GM21447 (cell line): ENCODE measurements around the gene TMEM205.
A peak's percentile ranks its signal among the peaks of the same experiment; 100 is the strongest.
"Not testable (repeated sequence)": the region's sequence is repeated elsewhere in the genome, so short reads cannot be mapped to it uniquely, and the experiment has no call there.

Source experiments
- ATAC-seq: cut with Tn5 transposase; IDR thresholded peaks from one replicate; pipeline ENCODE4 v1.9.1; 2021; ENCODE audit not compliant: unreplicated experiment

The TMEM205 gene

DNA sequence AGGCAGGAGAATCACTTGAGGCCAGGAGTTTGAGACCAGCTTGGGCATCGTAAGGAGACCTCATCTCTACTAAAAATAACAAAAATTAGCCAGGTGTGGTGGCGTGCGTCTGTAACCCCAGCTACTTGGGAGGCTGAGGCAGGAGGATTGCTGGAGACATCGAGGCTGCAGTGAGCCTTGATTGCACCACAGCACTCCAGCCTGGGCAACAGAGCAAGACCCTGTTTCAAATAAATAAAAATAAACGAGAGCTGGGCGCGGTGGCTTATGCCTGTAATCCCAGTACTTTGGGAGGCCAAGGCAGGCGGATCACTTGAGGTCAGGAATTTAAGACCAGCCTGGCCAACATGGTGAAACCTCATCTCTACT is 6.0 kb downstream of the TMEM205 start:
- not testable (repeated sequence) for ATAC-seq

DNA sequence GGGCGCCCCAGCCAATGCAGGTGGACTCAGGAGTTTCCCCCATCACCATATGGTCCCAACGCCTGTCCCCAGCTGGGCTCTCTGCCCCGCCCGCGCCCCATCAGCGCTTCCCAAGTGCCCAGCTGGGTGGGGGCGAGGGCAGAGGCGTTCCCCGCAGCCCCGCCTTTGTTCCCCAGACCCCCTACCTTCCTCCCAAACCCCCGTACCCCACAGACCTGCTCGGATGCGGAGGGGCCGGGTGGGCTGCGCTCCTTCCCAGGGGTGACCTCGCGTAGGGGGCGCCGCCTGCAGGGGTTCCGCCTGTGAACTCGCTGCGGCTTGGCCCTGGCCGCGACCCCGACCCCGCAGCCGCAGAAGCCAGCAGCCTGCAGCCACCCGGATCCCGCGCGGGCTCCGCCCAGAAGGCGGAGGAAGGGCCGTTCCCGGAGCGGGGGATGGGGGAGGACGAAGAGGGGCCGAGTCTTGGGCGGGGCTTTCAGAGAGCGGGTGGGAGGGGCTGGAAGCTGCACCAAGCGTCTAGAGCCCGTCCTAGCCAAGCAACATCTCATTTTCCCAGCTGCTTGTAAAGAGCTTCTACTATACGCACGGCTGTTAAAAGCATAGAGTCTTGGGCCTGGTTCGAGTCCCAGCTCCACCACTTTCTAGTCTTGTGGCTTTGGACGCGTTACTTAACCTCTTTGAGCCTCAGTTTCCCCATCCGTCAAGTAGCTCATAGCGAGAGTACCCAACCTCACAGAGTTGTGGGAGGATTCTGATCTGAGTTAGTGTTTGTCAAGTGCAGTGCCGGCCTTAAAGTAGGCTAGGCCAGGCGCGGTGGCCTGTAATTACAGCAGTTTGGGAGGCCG is 6.6 kb downstream of the TMEM205 start, which contains the start of gene RAB3D:
Gene RAB3D (minus strand): TSS at position 404 of the 845 bp plus-strand sequence. CDS start 2,258 bp downstream, outside the sequence.
- ATAC-seq: peak; percentile 68

DNA sequence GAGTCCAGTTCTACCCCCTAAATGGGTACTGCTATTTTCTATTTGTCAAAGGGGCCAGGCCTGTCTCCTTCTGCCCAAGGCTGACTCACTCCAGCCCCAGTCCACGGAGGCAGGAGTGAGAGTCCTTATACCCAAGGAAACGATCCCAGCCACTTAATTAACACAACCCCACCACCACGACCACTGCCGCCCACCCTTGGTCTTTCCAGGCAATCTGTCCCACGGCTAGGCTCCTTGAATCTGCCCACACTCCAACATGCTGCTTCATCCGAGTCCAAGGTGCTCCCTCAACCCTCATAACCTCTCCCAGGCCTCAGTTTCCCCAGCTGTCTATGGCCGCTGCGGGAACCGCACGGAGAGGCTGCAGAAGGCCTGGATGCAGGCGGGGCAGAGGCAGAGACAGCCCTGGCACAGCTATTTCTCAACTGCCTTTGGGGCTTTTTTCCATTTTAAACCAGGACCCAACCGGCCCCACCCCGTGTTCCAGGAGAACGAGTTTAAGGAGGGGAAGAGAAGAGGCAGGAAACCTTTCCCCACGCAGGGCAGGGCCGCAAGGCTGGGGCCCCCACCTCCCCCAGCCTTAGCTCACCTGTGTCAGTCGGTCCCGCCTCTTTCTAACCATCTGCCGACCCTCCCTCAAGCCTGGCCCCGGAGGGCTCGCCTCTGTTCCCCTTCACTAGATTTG is 7.4 kb downstream of the TMEM205 start:
- ATAC-seq: no peak

DNA sequence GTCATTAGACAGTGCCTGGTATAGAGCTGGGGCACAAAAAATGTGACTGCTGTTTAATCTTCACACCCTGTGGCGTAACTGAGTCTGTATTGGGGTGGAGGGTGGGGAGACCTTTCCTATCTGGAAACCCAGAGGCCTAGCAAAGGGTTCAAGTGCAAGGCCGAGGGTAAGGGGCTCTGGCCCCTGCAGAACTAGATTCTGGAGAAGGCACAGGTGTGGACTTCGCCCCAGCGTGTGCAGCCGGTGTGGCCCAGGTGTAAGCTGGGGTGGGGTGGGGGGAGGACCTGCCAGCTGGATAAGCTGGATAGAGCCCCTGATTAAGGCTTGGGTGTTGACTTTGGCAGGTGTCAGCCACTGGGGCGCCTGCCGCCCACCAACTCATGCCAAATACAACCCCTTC is 7.9 kb downstream of the TMEM205 start:
- no peak for ATAC-seq

DNA sequence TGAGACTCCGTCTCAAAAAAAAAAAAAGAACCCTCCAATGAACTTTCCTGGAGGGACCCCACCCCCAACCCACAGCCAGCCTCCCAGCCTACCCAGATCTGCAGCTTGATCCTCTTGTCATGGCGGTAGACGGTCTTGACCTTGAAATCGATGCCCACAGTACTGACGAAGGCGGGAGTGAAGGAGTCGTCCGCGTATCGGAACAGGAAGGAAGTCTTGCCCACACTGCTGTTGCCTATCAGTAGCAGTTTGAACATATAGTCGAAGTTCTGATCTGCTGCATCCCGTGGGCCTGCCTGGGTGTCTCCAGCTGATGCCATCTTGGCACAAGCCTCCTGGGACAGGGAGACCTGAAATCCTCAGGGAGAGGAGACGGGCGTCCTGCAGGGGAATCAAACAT is 9.0 kb downstream of the TMEM205 start:
- ATAC-seq: no peak

DNA sequence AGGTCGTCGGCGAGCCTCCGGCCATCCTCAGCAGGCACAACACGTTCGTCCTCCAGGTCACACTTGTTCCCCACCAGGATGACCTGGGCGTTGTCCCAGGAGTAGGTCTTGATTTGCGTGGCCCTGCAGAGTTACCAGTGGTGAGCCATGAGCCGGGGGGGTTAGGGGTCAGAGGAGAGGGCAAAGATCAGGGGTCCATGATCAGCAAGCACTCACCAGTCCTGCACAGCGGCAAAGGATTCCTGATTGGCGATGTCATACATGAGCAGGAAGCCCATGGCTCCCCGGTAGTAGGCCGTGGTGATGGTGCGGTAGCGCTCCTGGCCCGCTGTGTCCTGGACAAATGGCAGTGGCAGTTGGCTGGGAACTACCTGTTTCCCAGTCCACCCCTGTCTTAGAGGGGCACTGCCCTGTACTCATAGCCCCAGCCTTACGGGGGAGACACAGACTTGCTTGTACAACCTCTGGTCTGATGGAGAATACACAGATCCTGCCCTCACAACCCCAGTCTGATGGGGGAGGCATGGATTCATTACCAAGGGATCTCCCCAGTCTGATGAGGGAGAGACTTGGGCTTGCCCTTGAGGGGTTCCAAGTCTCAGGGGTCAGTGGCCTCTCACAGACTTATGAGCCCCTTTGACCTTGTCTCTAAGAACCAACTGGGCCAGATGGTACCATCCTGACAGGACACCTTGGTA is 10.5 kb downstream of the TMEM205 start:
- no peak for ATAC-seq

DNA sequence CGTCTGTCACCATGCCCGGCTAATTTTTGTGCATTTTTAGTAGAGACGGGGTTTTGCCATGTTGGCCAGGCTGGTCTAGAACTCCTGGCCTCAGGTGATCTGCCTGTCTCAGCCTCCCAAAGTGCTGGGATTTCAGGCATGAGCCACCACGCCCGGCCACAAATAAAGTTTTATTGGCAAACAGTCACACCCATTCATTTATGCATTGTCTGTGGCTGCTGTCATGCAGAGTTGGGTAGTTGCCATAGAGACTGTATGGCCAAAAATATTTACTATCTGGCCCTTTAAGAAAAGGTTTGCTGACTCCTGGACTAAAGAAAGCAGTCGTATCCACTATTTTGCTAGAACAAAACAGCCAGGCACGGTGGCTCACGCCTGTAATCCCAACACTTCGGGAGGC is 12.2 kb downstream of the TMEM205 start:
- not testable (repeated sequence) for ATAC-seq

DNA sequence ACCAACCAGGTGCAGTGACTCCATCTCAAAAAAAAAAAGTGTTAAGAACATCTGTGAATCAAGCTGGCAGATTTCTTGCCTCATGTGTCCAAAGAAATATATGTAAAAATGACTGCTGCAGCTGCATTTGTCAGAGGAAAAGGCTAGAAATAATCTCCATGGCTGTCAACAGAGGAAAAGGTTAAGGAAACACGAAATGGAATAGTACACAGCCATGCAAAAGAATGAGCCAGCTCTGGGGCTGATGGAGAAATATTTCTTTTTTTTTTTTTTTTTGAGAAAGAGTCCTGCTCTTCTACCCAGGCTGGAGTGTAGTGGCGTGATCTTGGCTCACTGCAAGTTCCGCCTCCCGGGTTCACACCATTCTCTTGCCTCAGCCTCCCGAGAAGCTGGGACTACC is 13.2 kb downstream of the TMEM205 start:
- no peak for ATAC-seq

DNA sequence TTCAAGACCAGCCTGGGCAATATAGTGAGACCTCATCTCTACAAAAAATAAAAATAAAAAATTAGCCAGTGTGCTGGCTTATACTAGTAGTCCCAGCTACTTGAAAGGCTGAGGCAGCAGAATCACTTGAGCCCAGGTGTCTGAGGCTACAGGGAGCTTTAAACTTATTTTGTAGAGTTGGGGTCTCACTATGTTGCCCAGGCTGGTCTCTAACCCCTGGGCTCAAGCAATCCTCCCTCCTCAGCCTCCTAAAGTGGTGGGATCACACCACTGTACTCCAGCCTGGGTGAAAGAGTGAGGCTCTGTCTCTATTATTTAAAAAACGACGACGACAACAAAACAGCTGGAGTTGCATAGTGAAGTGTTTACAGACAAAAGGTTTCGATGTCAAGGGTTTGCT is 14.6 kb downstream of the TMEM205 start:
- ATAC-seq: no peak

DNA sequence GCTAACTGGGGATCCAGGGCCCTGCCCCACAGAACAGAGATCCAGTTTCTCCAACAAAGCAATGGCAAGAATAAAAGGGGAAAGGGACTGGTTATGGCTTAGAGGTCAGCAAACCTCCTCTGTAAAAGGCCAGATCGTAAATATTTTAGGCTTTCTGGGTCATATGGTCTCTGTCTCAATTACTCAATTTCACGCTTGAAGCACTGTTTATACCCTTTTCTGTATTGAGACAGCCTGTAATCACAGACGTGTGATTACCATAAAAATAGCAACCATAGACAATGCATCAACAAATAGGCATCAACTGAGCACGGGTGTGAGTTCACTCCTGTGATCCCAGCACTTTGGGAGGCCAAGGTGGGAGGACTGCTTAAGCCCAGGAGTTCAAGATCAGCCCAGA is 15.9 kb downstream of the TMEM205 start:
- no peak for ATAC-seq

DNA sequence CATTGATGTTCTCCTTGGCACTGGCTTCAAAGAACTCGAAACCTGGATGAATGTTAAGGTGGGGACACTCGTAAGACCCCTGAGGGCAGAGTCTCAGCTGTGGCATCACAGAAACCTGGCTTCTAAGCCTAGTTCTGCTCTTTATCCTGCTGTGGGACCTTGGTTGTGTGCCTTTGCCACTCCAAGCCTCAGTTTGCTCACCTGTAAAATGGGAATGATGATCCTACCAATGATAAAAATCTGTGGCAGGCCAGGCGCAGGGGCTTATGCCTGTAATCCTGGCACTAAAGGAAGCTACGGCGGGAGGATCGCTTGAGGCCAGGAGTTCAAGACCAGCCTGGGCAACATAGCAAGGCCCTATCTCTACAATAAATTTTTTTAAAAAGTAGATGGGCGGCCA is 20.5 kb downstream of the TMEM205 start:
- ATAC-seq: no peak

DNA sequence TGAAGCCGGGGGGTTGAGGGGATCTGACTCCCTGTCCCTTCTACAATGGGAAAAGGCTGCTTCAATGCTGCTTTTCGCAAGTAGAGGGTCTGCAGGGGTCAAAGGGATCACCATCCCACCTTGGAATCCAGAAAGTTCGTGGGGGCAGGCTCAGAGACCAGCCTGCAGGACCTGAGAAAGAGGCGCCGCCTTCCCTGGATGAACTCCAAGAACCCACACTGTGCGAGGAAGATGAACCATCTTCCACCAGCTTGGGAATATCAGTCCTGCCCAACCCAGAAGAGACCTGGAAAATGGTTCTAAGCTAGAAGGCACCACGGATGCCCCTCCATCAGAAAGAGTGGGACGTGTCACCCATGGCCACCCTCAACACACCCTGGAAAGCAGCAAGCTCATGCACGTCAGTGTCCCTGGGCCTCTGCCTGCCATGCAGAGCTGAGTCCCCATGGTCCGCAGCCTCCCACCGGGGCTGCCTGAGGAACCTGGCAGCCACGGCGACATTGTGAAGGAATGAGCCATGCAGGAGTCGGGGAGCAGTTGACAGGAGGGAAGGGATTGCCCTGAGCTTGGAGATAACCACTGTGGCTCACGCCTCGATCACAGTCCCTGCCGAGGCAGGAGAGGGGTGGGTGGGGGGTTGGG is 21.2 kb downstream of the TMEM205 start:
- ATAC-seq: no peak

DNA sequence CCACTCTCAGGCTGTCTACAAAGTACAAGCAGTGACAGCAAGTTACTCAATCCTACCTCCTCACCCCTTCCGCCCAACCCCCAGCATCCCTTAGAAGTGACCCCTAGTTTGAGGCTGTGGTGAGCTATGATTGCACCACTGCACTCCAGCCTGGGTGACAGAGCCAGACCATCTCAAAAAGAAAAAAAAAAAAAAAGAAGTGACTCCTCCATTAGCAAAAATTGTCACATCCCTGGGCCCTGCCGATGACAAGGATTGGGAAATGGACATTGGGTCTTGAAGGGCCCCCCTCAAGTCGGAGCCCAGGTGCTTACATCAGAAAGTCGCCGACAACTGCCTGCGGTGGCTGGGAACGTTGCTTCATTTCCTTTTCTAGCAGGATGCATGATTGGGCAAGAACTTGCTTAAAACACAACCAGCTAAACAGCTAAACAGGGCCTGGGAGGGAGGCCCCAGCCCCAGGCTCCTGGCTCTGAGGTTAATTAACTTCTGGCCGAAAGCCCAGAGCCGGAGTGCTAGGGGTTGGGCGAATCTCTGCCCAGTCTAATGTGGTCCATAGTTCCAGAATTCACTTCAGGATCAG is 21.9 kb downstream of the TMEM205 start:
- ATAC-seq: peak; percentile 60

DNA sequence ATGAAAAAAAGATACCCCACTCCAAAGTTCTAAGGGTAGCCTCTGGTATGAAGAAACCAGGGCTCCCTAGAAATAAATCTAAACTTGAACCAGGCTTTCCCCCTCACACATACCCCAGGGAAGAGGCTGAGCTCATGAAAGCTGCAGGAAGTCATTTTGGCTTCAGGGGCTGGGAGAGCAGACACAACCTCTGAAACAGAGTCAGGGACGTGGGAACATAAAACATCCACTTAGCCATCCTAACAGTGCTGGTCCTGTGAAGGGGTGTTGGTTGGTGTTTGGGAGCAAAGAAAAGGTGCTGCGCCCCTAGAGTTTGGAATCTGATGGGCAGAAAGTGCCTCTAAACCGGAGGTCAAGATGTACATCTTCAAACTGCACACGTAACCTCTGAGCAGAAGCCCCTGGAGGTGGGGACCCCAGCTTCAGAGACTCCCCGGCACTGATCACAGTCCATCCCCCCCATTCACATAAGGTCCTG is 22.4 kb downstream of the TMEM205 start:
- ATAC-seq: no peak

DNA sequence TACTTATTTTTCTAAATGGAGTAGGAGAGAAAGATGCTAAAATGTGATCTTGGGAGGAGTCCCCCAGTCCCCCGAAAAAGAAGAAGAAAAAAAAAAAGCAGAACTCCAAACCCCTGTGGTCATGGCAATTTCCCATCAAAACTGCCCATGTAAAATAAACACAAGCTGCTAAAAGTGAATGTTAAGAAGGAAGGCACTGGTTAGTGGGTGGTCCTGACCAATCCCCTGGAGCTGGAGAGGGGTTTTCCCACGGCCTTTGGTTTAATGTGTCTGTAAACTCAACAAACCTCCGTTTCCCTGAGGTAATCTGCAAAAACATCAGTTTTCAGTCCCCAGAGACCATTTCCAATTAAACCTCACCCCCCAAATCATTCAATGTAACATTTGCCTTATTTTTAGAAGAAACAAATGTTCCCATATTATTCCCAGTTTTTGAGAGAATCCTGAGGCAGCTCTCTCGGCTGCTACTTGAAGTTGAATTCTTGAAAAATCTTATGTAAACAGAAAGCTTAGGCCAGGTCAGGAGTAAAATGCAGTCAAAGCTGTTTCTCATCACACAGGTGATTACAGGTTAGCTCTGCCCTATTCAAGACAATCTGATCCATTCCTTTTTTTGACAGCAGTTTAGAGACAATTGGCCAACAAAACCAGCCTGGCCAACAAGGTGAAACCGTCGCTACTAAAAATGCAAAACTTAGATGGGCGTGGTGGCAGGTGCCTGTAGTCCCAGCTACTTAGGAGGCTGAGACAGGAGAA is 23.6 kb downstream of the TMEM205 start:
- ATAC-seq: no peak

DNA sequence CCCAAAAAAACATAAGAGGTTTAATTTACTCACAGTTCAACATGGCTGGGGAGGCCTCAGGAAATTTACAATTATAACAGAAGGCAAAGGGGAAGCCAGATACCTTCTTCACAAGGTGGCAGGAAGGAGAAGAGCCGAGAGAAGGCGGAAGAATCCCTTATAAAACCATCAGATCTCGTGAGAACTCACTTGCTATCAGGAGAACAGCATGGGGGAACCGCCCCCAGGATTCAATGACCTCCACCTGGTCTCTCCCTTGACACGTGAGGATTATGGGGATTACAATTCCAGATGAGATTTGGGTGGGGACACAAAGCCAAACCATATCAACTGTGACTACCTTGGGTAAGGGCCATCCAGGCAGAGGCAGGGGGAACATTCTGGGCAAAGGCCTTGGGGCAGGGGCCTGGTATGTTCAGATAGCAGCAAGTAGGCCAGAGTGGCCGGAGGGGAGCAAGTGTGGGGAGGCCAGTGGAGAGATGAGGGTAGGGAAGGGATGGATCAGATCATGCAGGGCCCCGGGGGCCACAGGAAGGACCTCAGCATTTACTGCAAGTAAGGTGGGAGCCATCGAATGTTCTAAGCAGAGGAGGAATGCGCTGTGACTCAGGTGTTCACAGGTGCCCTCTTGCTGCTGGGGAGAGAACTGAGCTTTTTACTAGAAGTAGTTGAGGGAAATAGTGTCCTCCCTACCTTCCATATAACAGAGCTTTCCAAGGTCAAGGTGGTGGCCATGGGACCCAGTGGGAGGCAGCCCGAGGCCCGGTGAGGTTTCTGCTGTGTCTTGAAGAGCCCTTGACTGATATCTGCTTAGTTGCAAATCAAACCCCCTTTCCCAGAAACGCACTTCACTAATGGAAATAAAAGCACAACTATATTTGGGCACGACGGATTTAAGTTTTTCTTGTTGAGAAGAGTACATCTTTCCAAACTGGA is 24.6 kb downstream of the TMEM205 start:
- no peak for ATAC-seq

DNA sequence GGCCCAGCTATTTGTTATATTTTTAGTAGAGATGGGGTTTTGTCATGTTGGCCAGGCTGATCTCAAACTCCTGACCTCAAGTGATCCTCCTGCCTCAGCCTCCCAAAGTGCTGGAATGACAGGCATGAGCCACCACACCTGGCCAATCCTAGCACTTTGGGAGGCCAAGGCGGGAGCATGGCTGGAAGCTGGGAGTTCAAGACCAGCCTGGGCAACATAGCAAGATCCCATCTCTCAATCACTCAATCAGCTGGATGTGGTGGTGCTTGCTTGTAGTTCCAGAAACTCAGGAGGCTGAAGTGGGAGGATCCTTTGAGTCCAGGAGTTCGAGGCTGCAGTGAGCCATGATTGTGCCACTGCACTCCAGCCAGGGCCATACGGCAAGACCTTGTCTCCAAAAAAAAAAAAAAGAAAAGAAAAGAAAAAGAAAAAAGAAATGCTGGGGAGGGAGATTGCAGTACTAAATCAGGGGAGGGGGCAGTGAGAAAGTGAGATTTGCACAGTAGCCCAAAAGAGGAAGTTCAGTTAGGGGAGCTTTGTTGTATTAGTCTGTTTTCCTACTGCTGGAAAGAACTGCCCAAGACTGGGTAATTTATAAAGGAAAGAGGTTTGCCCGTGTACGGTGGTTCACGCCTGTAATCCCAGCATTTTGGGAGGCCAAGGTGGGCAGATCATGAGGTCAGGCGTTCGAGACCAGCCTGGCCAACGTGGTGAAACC is 25.6 kb downstream of the TMEM205 start:
- ATAC-seq: not testable (repeated sequence)

DNA sequence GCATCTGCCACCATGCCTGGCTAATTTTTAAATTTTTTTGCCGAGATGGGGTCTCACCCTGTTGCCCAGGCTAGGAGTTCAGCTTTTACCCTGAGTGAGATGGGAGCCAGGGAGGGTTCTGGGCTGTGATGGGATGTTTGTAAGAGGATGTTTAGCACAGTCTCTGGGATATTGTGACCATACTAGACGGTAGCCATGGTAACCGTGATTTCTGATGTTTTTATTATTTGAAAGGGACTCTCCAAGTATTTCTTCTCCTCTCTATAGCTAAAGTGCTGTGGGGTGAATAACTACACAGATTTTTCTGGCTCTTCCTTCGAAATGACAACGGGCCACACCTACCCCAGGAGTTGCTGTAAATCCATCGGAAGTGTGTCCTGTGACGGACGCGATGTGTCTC is 39.7 kb downstream of the TMEM205 start:
- ATAC-seq: no peak
